Muscle of leg (tissue), 11 donors: Measurements from ENCODE around the gene IGFL4. TPM values are rescaled to one million over a fixed set of nuclear protein-coding genes. Genes with fewer than 3 reads are reported as not detected.

Experiments
- DNase-seq: peaks from one replicate; pipeline ENCODE4 v3.0.0; 2013
- H3K27ac ChIP-seq: one replicate; pipeline ENCODE4 v1.5.1; 2013; ENCODE audit warnings: mild to moderate bottlenecking, low read length, control low read depth
- H3K27me3 ChIP-seq: one replicate; pipeline ENCODE4 v1.6.1; 2013; ENCODE audit warnings: low read length; ENCODE audit not compliant: control insufficient read depth, insufficient read depth
- H3K36me3 ChIP-seq: one replicate; pipeline ENCODE4 v1.6.1; 2013; ENCODE audit warnings: low read length; ENCODE audit not compliant: control insufficient read depth, insufficient read depth
- H3K4me1 ChIP-seq: one replicate; pipeline ENCODE4 v1.6.1; 2013; ENCODE audit warnings: low read length; ENCODE audit not compliant: control insufficient read depth, insufficient read depth
- H3K4me3 ChIP-seq: one replicate; pipeline ENCODE4 v1.5.1; 2013; ENCODE audit warnings: low read length, control low read depth
- H3K9me3 ChIP-seq: replicated peaks from 2 replicates; pipeline ENCODE4 v1.6.1; 2013; ENCODE audit warnings: low read depth, low read length; ENCODE audit not compliant: control insufficient read depth
- WGBS: methylation state at CpG from one replicate; pipeline ENCODE4 v1.1.5; 2013; ENCODE audit warnings: missing lambda C conversion rate; ENCODE audit not compliant: insufficient coverage; 5-methylcytosine and 5-hydroxymethylcytosine counted together
- polyA plus RNA-seq, 8 donors: library from polyadenylated mRNA; unstranded; fragments of 120-200 nt; gene quantifications; one replicate each; pipeline versions ENCODE4 v1.2.1 to v1.2.3, GENCODE V29; 2013; ENCODE audit warnings: inconsistent platforms in 1 of 8, low replicate concordance in 1 of 8; ENCODE audit not compliant: insufficient read length in 8 of 8, insufficient read depth in 1 of 8
- total RNA-seq: library from RNA; stranded (reverse); fragments of 120-200 nt; gene quantifications from one replicate; pipeline ENCODE4 v1.2.4, GENCODE V29; 2013

Gene IGFL4
- total and polyA plus RNA-seq, 9 donors, result 1.2 to 11.3 (median 2.4) TPM

DNA sequence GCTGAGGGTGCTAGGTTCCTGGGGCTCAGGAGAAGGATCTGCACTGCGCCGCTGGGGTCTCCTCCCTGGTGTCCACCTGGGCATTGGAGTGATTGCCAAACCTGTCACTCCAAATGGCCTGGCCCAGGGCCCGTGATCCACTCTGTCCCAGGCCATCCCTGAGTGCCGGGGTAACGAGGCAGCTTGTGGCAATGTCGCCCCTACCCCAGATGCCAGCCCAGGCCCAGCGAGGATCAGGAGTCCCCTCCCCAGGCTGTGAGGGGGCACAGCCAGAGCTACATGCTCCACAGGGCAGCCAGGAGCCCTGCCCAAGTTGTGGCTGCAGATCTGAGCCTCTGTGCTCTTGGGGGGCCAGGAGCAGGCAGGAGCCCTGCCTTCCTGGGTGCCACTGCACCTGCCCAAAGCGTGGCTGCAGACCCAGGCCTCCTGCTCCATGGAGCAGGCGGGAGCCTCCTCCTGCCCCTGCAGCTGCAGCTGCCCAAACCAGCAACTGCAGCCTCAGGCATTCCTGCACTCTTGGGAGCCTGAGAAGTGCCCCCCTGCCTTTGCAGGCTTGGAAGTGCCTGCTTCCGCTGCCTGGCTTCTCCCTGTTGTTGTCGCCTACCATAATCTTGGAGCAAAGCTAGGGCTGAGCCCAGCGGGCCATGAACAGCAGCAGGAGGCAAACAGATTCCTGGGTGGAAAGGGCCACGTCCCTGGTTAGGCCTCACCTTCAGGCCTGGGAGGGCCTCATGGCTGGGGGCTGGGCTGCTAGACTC is 4.6 kb downstream of the IGFL4 start:
- peak overlapping the region; percentile 62 for H3K27ac ChIP-seq
- H3K9me3 ChIP-seq, result no peaks in the 10 kb centered on the region
- peaks cover 47% of the 10 kb centered on the region for H3K4me1 ChIP-seq
- H3K4me3 ChIP-seq, result no peak overlapping the region
- H3K27me3 ChIP-seq, result no peaks in the 10 kb centered on the region
- H3K36me3 ChIP-seq, result no peaks in the 10 kb centered on the region
- WGBS, result 76% methylated on average over 13 of the region's 13 CpGs
- DNase-seq, result no peak

DNA sequence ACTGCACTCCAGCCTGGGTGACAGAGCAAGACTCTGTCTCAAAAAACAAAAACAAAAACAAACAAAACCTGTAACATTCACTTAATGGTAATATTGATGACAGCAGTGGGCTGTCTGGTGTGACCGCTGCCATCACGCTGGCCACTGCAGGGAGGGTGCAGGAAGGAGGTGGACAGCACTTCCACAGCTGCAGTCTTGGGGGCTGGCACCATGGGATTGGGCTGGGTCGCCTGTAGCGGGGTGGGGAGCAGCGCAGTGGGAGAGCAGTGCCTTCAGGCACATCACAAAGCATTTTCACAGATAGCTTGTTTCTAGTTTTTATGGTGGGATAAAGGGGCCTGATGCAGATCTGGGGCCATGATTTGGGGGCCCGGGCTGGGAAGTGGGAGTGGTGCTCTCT is 5.3 kb downstream of the IGFL4 start:
- WGBS, result 69% methylated on average over 3 of the region's 6 CpGs
- Histone ChIP-seq H3K36me3 (no peaks in the 10 kb centered on the region), H3K27me3 (no peaks in the 10 kb centered on the region), H3K27ac (peak overlapping the region; percentile 62), H3K4me3 (no peak overlapping the region), H3K9me3 (no peaks in the 10 kb centered on the region), H3K4me1 (peaks cover 46% of the 10 kb centered on the region)
- no peak for DNase-seq

DNA sequence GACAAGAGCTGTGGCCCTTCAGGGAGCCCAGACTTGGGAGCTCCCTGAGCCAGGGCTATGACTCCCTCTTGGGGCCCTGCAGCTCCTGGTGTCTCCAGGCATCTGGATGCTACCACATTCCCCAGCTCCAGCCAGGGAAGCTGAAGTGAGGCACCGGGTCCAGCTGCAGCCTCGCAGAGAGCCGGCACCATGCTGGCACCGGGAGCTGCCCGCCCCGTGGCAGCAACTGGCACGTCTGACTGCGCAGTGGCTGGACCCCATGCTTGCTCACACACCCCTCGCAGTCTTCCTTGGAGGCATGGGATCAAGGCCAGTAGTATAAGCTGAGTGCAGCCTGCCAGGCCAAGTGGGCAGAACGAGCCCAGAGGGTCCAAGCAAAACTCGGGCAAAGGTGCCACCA is 7.4 kb downstream of the IGFL4 start:
- no peak overlapping the region for H3K4me3 ChIP-seq
- no peak for DNase-seq
- H3K36me3 ChIP-seq, result no peaks in the 10 kb centered on the region
- 88% methylated on average over 8 of the region's 11 CpGs for whole genome bisulfite sequencing
- H3K27me3 ChIP-seq, result no peaks in the 10 kb centered on the region
- H3K27ac ChIP-seq, result no peak overlapping the region
- no peaks in the 10 kb centered on the region for H3K9me3 ChIP-seq
- peaks cover 48% of the 10 kb centered on the region for H3K4me1 ChIP-seq

- H3K9me3 ChIP-seq, result no peaks in the 10 kb centered on the region
- no peaks in the 10 kb centered on the region for H3K36me3 ChIP-seq
- H3K27ac ChIP-seq, result peak overlapping the region; percentile 83
- WGBS, result no CpG with 5 or more reads among the region's 3 CpGs
- no peak overlapping the region for H3K4me3 ChIP-seq
- H3K27me3 ChIP-seq, result no peaks in the 10 kb centered on the region
- no peak for DNase-seq
- peaks cover 48% of the 10 kb centered on the region for H3K4me1 ChIP-seq
These were observed 8.2 kb downstream of the IGFL4 start for GRCh38 chr19:46032597-46033025.

- Histone ChIP-seq H3K36me3 (no peaks in the 10 kb centered on the region), H3K27ac (peak overlapping the region; percentile 83), H3K4me3 (no peak overlapping the region), H3K9me3 (no peaks in the 10 kb centered on the region), H3K27me3 (no peaks in the 10 kb centered on the region), H3K4me1 (peaks cover 44% of the 10 kb centered on the region)
- peak; percentile 85 for DNase-seq
- 62% methylated on average over 2 of the region's 5 CpGs for WGBS
These were observed 8.8 kb downstream of the IGFL4 start for GRCh38 chr19:46031781-46032596.

DNA sequence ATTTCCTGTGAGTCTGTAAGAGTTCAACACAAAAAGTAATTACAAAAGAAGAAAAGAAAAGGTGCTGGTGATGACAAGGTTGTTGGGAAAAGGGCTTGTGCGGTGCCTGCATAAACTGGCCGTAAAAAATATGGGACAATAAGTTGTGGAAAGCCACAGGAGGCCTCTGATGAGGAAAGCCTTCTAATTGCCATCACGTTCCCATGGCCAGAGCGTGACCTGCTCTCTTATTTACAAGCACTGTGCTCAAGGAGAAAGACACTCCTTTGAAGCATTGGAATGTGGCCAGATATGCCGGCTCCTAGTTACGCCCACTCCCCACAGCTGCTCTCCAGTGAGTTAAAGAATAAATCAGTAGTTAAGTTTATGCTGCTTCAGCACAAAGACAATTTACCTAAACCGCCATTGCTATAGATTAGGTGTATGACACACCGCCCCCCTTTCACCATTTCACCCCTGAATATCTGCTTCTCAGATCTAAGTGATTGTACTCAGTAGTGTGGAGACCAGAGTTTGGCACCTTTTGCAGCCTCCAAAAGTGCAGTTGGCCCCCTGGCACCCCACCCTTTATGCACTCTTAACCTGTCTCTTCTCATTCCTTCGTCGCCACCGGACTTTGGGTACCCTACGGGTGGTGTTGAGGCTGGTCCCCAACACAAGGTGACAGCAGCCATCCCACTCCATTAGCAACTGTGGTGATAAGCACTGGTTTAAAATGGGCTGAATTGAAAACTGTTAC is 9.8 kb downstream of the IGFL4 start:
- 17% methylated on average over 1 of the region's 12 CpGs for WGBS
- Histone ChIP-seq H3K27me3 (no peaks in the 10 kb centered on the region), H3K36me3 (no peaks in the 10 kb centered on the region), H3K27ac (peak overlapping the region; percentile 69), H3K9me3 (no peaks in the 10 kb centered on the region), H3K4me3 (no peak overlapping the region), H3K4me1 (peaks cover 34% of the 10 kb centered on the region)
- DNase-seq, result peak; percentile 39

GRCh38 chr19:46025835-46026234 is 15.0 kb downstream of the IGFL4 start:
- peaks cover 26% of the 10 kb centered on the region for H3K27me3 ChIP-seq
- no peak overlapping the region for H3K27ac ChIP-seq
- no peaks in the 10 kb centered on the region for H3K9me3 ChIP-seq
- 40% methylated on average over 1 of the region's 3 CpGs for WGBS
- H3K4me1 ChIP-seq, result peaks cover 5% of the 10 kb centered on the region
- no peak overlapping the region for H3K4me3 ChIP-seq
- no peaks in the 10 kb centered on the region for H3K36me3 ChIP-seq
- no peak for DNase-seq

- no peak for DNase-seq
- no peaks in the 10 kb centered on the region for H3K9me3 ChIP-seq
- H3K27me3 ChIP-seq, result peaks cover 26% of the 10 kb centered on the region
- 47% methylated on average over 8 of the region's 11 CpGs for WGBS
- H3K4me3 ChIP-seq, result no peak overlapping the region
- H3K4me1 ChIP-seq, result no peaks in the 10 kb centered on the region
- H3K36me3 ChIP-seq, result peaks cover 3% of the 10 kb centered on the region
- H3K27ac ChIP-seq, result no peak overlapping the region
These were observed 17.5 kb downstream of the IGFL4 start for GRCh38 chr19:46023311-46023779.

- Histone ChIP-seq H3K4me3 (no peak within 1 kb of the TSS), H3K4me1 (no peaks in the 10 kb centered on the region), H3K9me3 (no peaks in the 10 kb centered on the region), H3K36me3 (peaks cover 5% of the 10 kb centered on the region), H3K27ac (no peak within 1 kb of the TSS), H3K27me3 (peaks cover 26% of the 10 kb centered on the region)
- 28% methylated on average over 43 of the region's 47 CpGs for WGBS
- no peak for DNase-seq
These were observed 18.1 kb downstream of the IGFL4 start, which contains the start of gene PGLYRP1 for GRCh38 chr19:46022431-46023310. PGLYRP1 (minus strand) TSS chr19:46023053; CDS start chr19:46023021, 32 bp downstream.
